Measurements from ENCODE around the gene MRAP.
"Not testable (repeated sequence)": the region's sequence is repeated elsewhere in the genome, so short reads cannot be mapped to it uniquely, and the experiment has no call there.

The MRAP gene

GRCh38 chr21:32310976-32311375 lies 12.3 kb downstream of the MRAP start:
- H3K9me3 Mint-ChIP-seq, H3K27ac Mint-ChIP-seq, H3K36me3 Mint-ChIP-seq, H3K27me3 Mint-ChIP-seq, H3K4me3 Mint-ChIP-seq, H3K4me1 Mint-ChIP-seq: not testable (repeated sequence)

- Mint-ChIP-seq H3K27ac (peak overlapping the region; percentile 8), H3K4me1 (peaks cover 10% of the 10 kb centered on the region), H3K36me3 (peaks cover 10% of the 10 kb centered on the region)
These were observed 13.0 kb downstream of the MRAP start for GRCh38 chr21:32311621-32312020.

GRCh38 chr21:32312326-32312725 lies 13.7 kb downstream of the MRAP start:
- Mint-ChIP-seq H3K4me1 (peaks cover 10% of the 10 kb centered on the region), H3K4me3 (no peak overlapping the region), H3K27me3 (no peaks in the 10 kb centered on the region), H3K36me3 (peaks cover 9% of the 10 kb centered on the region), H3K9me3 (no peaks in the 10 kb centered on the region), H3K27ac (peak overlapping the region; percentile 68)

More at GRCh38 chr21:32311621-32312020, 13.0 kb downstream of the MRAP start:
- H3K4me3 Mint-ChIP-seq: no peak overlapping the region
- H3K9me3 Mint-ChIP-seq: no peaks in the 10 kb centered on the region
- no peaks in the 10 kb centered on the region for H3K27me3 Mint-ChIP-seq

GRCh38 chr21:32312976-32313375 lies 14.3 kb downstream of the MRAP start:
- H3K4me1 Mint-ChIP-seq: peaks cover 10% of the 10 kb centered on the region
- no peak overlapping the region for H3K27ac Mint-ChIP-seq
- peaks cover 9% of the 10 kb centered on the region for H3K36me3 Mint-ChIP-seq
- no peaks in the 10 kb centered on the region for H3K9me3 Mint-ChIP-seq
- H3K4me3 Mint-ChIP-seq: no peak overlapping the region
- no peaks in the 10 kb centered on the region for H3K27me3 Mint-ChIP-seq

- Mint-ChIP-seq H3K27me3 (no peaks in the 10 kb centered on the region), H3K9me3 (no peaks in the 10 kb centered on the region), H3K4me3 (no peak overlapping the region), H3K27ac (no peak overlapping the region), H3K36me3 (peaks cover 20% of the 10 kb centered on the region), H3K4me1 (peaks cover 10% of the 10 kb centered on the region)
These were observed 16.2 kb downstream of the MRAP start for GRCh38 chr21:32314806-32315205.

GRCh38 chr21:32315511-32316281 lies 17.0 kb downstream of the MRAP start:
- no peaks in the 10 kb centered on the region for H3K27me3 Mint-ChIP-seq
- H3K9me3 Mint-ChIP-seq: no peaks in the 10 kb centered on the region
- H3K27ac Mint-ChIP-seq: no peak overlapping the region
- H3K4me1 Mint-ChIP-seq: peaks cover 9% of the 10 kb centered on the region
- H3K36me3 Mint-ChIP-seq: peaks cover 20% of the 10 kb centered on the region
- no peak overlapping the region for H3K4me3 Mint-ChIP-seq

GRCh38 chr21:32316361-32317215 lies 17.9 kb downstream of the MRAP start:
- no peak overlapping the region for H3K4me3 Mint-ChIP-seq
- peaks cover 14% of the 10 kb centered on the region for H3K36me3 Mint-ChIP-seq
- H3K27ac Mint-ChIP-seq: no peak overlapping the region

GRCh38 chr21:32317726-32318125 lies 19.1 kb downstream of the MRAP start:
- Mint-ChIP-seq H3K27ac (no peak overlapping the region), H3K9me3 (no peaks in the 10 kb centered on the region), H3K36me3 (peaks cover 14% of the 10 kb centered on the region), H3K4me3 (no peak overlapping the region), H3K4me1 (no peaks in the 10 kb centered on the region), H3K27me3 (no peaks in the 10 kb centered on the region)

More at GRCh38 chr21:32316361-32317215, 17.9 kb downstream of the MRAP start:
- Mint-ChIP-seq H3K27me3 (no peaks in the 10 kb centered on the region), H3K4me1 (peaks cover 1% of the 10 kb centered on the region), H3K9me3 (no peaks in the 10 kb centered on the region)

GRCh38 chr21:32319012-32319411 lies 20.4 kb downstream of the MRAP start:
- peaks cover 16% of the 10 kb centered on the region for H3K36me3 Mint-ChIP-seq

GRCh38 chr21:32320059-32320458 lies 21.4 kb downstream of the MRAP start:
- Mint-ChIP-seq H3K27ac (no peak overlapping the region), H3K27me3 (no peaks in the 10 kb centered on the region), H3K36me3 (peaks cover 24% of the 10 kb centered on the region), H3K9me3 (no peaks in the 10 kb centered on the region), H3K4me3 (no peak overlapping the region), H3K4me1 (no peaks in the 10 kb centered on the region)

More at GRCh38 chr21:32319012-32319411, 20.4 kb downstream of the MRAP start:
- no peak overlapping the region for H3K27ac Mint-ChIP-seq
- H3K9me3 Mint-ChIP-seq: no peaks in the 10 kb centered on the region
- H3K4me1 Mint-ChIP-seq: no peaks in the 10 kb centered on the region
- no peak overlapping the region for H3K4me3 Mint-ChIP-seq
- H3K27me3 Mint-ChIP-seq: no peaks in the 10 kb centered on the region

GRCh38 chr21:32320726-32321125 lies 22.1 kb downstream of the MRAP start:
- Mint-ChIP-seq H3K4me1 (no peaks in the 10 kb centered on the region), H3K9me3 (no peaks in the 10 kb centered on the region), H3K27ac (no peak overlapping the region), H3K4me3 (no peak overlapping the region), H3K36me3 (peaks cover 29% of the 10 kb centered on the region), H3K27me3 (no peaks in the 10 kb centered on the region)

- H3K36me3 Mint-ChIP-seq: peaks cover 29% of the 10 kb centered on the region
- no peak overlapping the region for H3K27ac Mint-ChIP-seq
These were observed 22.8 kb downstream of the MRAP start for GRCh38 chr21:32321480-32321879.

GRCh38 chr21:32322103-32322502 lies 23.4 kb downstream of the MRAP start:
- Mint-ChIP-seq H3K4me1 (no peaks in the 10 kb centered on the region), H3K36me3 (peaks cover 33% of the 10 kb centered on the region), H3K4me3 (no peak overlapping the region), H3K9me3 (no peaks in the 10 kb centered on the region), H3K27ac (no peak overlapping the region), H3K27me3 (no peaks in the 10 kb centered on the region)

More at GRCh38 chr21:32321480-32321879, 22.8 kb downstream of the MRAP start:
- Mint-ChIP-seq H3K4me1 (no peaks in the 10 kb centered on the region), H3K27me3 (no peaks in the 10 kb centered on the region), H3K9me3 (no peaks in the 10 kb centered on the region), H3K4me3 (no peak overlapping the region)

GRCh38 chr21:32322676-32323075 lies 24.0 kb downstream of the MRAP start:
- Mint-ChIP-seq H3K27me3 (no peaks in the 10 kb centered on the region), H3K4me3 (no peak overlapping the region), H3K9me3 (no peaks in the 10 kb centered on the region), H3K36me3 (peaks cover 34% of the 10 kb centered on the region), H3K27ac (no peak overlapping the region), H3K4me1 (no peaks in the 10 kb centered on the region)

GRCh38 chr21:32325706-32326105 lies 27.1 kb downstream of the MRAP start:
- H3K36me3 Mint-ChIP-seq: peaks cover 40% of the 10 kb centered on the region
- no peak overlapping the region for H3K4me3 Mint-ChIP-seq
- H3K27me3 Mint-ChIP-seq: no peaks in the 10 kb centered on the region
- no peaks in the 10 kb centered on the region for H3K9me3 Mint-ChIP-seq
- H3K27ac Mint-ChIP-seq: no peak overlapping the region
- H3K4me1 Mint-ChIP-seq: no peaks in the 10 kb centered on the region

GRCh38 chr21:32328595-32328994 lies 29.9 kb downstream of the MRAP start:
- Mint-ChIP-seq H3K4me1 (no peaks in the 10 kb centered on the region), H3K36me3 (peaks cover 48% of the 10 kb centered on the region), H3K4me3 (no peak overlapping the region), H3K27me3 (no peaks in the 10 kb centered on the region), H3K27ac (no peak overlapping the region), H3K9me3 (no peaks in the 10 kb centered on the region)
